ENCODE measurements around the gene ATXN10. TPM values are rescaled to one million over a fixed set of nuclear protein-coding genes. Genes with fewer than 3 reads are reported as not detected.

The ATXN10 gene
- polyA plus RNA-seq, 3 donors, result 60.1 to 106 (median 92.4) TPM

- H3K27me3 Mint-ChIP-seq (ENCODE audit: low read depth in 3 of 3), result peaks cover 31 to 53% (median 41%) of the 10 kb centered on the region in 3 donors
- H3K27ac ChIP-seq (ENCODE audit: low read depth in 1 of 2, low read length in 2 of 2), result no peak overlapping the region
- H3K27me3 ChIP-seq (ENCODE audit: control insufficient read depth in 2 of 2, insufficient read depth in 2 of 2, low read length in 2 of 2), result peaks cover 0 to 39% of the 10 kb centered on the region in 2 donors
- WGBS (ENCODE audit: insufficient coverage), result 90% methylated on average over 5 of the region's 7 CpGs
- no peaks in the 10 kb centered on the region for H3K9me3 ChIP-seq (replicated peaks in 1 of 2; ENCODE audit: control insufficient read depth in 1 of 2, insufficient read depth in 1 of 2, low read length in 2 of 2)
- H3K36me3 Mint-ChIP-seq, result no peaks in the 10 kb centered on the region
- H3K4me2 ChIP-seq (replicated peaks; ENCODE audit: extremely low read depth, low read length, poor library complexity, severe bottlenecking), result no peak overlapping the region
- H3K4me3 Mint-ChIP-seq, result no peak overlapping the region
- no peaks in the 10 kb centered on the region for H4K20me1 ChIP-seq (ENCODE audit: insufficient read depth, low read length)
- H3K9me3 Mint-ChIP-seq, result peaks cover 0 to 6% (median 2%) of the 10 kb centered on the region in 7 donors
- no peak overlapping the region for H3K9ac ChIP-seq (ENCODE audit: insufficient read depth, low read length, poor library complexity, severe bottlenecking)
- H3K27ac Mint-ChIP-seq, result no peak overlapping the region
- H3K4me3 ChIP-seq (replicated peaks in 1 of 3; ENCODE audit: low read depth in 2 of 3, low read length in 3 of 3), result no peak overlapping the region
- intact Hi-C loops (cut with micrococcal nuclease), result no loop called here
- H3K4me1 Mint-ChIP-seq, result peaks cover under 1% of the 10 kb centered on the region
- TF ChIP-seq CTCF (IDR thresholded peaks at IDR 0.05), result no peak
- H3K4me1 ChIP-seq (ENCODE audit: control insufficient read depth in 1 of 2, insufficient read depth in 2 of 2, low read length in 2 of 2), result no peaks in the 10 kb centered on the region
- no peaks in the 10 kb centered on the region for H3K79me2 ChIP-seq (ENCODE audit: insufficient read depth, low read length)
- no peak for DNase-seq
- no peak overlapping the region for H2AFZ ChIP-seq (ENCODE audit: insufficient read depth, low read depth, low read length, poor library complexity, severe bottlenecking)
- H3K36me3 ChIP-seq (replicated peaks in 1 of 2; ENCODE audit: control insufficient read depth in 1 of 2, insufficient read depth in 2 of 2, low read length in 2 of 2), result no peaks in the 10 kb centered on the region
Measured at GRCh38 chr22:45886540-45886939, 214.9 kb downstream of the ATXN10 start.

GRCh38 chr22:45887202-45888131 lies 215.8 kb downstream of the ATXN10 start:
- H3K27me3 ChIP-seq (ENCODE audit: control insufficient read depth in 2 of 2, insufficient read depth in 2 of 2, low read length in 2 of 2), result peaks cover 0 to 38% of the 10 kb centered on the region in 2 donors
- no peak for DNase-seq
- H3K9ac ChIP-seq (ENCODE audit: insufficient read depth, low read length, poor library complexity, severe bottlenecking), result no peak overlapping the region
- no peak overlapping the region for H3K27ac Mint-ChIP-seq
- H3K27ac ChIP-seq (ENCODE audit: low read depth in 1 of 2, low read length in 2 of 2), result no peak overlapping the region
- no peak overlapping the region for H3K4me2 ChIP-seq (replicated peaks; ENCODE audit: extremely low read depth, low read length, poor library complexity, severe bottlenecking)
- H3K4me3 Mint-ChIP-seq, result no peak overlapping the region
- H3K27me3 Mint-ChIP-seq (ENCODE audit: low read depth in 3 of 3), result peaks cover 24 to 52% (median 39%) of the 10 kb centered on the region in 3 donors
- no peaks in the 10 kb centered on the region for H4K20me1 ChIP-seq (ENCODE audit: insufficient read depth, low read length)
- intact Hi-C loops (cut with micrococcal nuclease), result no loop called here
- H3K36me3 ChIP-seq (replicated peaks in 1 of 2; ENCODE audit: control insufficient read depth in 1 of 2, insufficient read depth in 2 of 2, low read length in 2 of 2), result no peaks in the 10 kb centered on the region
- H2AFZ ChIP-seq (ENCODE audit: insufficient read depth, low read depth, low read length, poor library complexity, severe bottlenecking), result no peak overlapping the region
- peaks cover 3% of the 10 kb centered on the region for H3K4me1 Mint-ChIP-seq
- no peaks in the 10 kb centered on the region for H3K9me3 ChIP-seq (replicated peaks in 1 of 2; ENCODE audit: control insufficient read depth in 1 of 2, insufficient read depth in 1 of 2, low read length in 2 of 2)
- H3K9me3 Mint-ChIP-seq, result peaks cover 0 to 6% (median 2%) of the 10 kb centered on the region in 7 donors
- H3K4me1 ChIP-seq (ENCODE audit: control insufficient read depth in 1 of 2, insufficient read depth in 2 of 2, low read length in 2 of 2), result no peaks in the 10 kb centered on the region
- no peak for TF ChIP-seq CTCF (IDR thresholded peaks at IDR 0.05)
- no peaks in the 10 kb centered on the region for H3K79me2 ChIP-seq (ENCODE audit: insufficient read depth, low read length)
- no peak overlapping the region for H3K4me3 ChIP-seq (replicated peaks in 1 of 3; ENCODE audit: low read depth in 2 of 3, low read length in 3 of 3)
- WGBS (ENCODE audit: insufficient coverage), result 89% methylated on average over 22 of the region's 22 CpGs
- H3K36me3 Mint-ChIP-seq, result no peaks in the 10 kb centered on the region

Data from CD14-positive monocyte (primary cell).